ENCODE results near the gene CCDC149. TPM values are rescaled to one million over a fixed set of nuclear protein-coding genes. Genes with fewer than 3 reads are reported as not detected.

CCDC149 gene
- total RNA-seq, 4 donors from 2014 or later = 6.5 to 17.4 (median 12.3) TPM

GRCh38 chr4:24894243-24894642 is 18.6 kb downstream of the CCDC149 start:
- Histone ChIP-seq H3K9me3 (no peaks in the 10 kb centered on the region), H3K27ac (no peak overlapping the region), H3K36me3 (no peaks in the 10 kb centered on the region), H3K27me3 (no peaks in the 10 kb centered on the region), H3K4me1 (no peaks in the 10 kb centered on the region), H3K4me3 (no peak overlapping the region)
- no peak for TF ChIP-seq POLR2A (IDR thresholded peaks at IDR 0.05)
- TF ChIP-seq POLR2AphosphoS5 (IDR thresholded peaks at IDR 0.05) = no peak
- no peak for TF ChIP-seq CTCF (IDR thresholded peaks at IDR 0.05)
- no peak for TF ChIP-seq EP300 (IDR thresholded peaks at IDR 0.05)
- WGBS = 11% methylated on average over 1 of the region's 1 CpG
- no peak for DNase-seq (ENCODE audit: low spot score in 2 of 2)

GRCh38 chr4:24892778-24893177 is 20.1 kb downstream of the CCDC149 start:
- no peak for TF ChIP-seq POLR2AphosphoS5 (IDR thresholded peaks at IDR 0.05)
- TF ChIP-seq EP300 (IDR thresholded peaks at IDR 0.05) = no peak
- TF ChIP-seq POLR2A (IDR thresholded peaks at IDR 0.05) = no peak
- no peak for TF ChIP-seq CTCF (IDR thresholded peaks at IDR 0.05)
- H3K36me3 ChIP-seq = no peaks in the 10 kb centered on the region
- H3K9me3 ChIP-seq = no peaks in the 10 kb centered on the region
- DNase-seq (ENCODE audit: low spot score in 2 of 2) = no peak
- 92% methylated on average over 2 of the region's 2 CpGs for WGBS
- no peak overlapping the region for H3K27ac ChIP-seq
- H3K27me3 ChIP-seq = no peaks in the 10 kb centered on the region
- no peak overlapping the region for H3K4me3 ChIP-seq
- H3K4me1 ChIP-seq = no peaks in the 10 kb centered on the region

- no peak for DNase-seq (ENCODE audit: low spot score in 2 of 2)
- Histone ChIP-seq H3K4me3 (no peak overlapping the region), H3K27ac (no peak overlapping the region), H3K36me3 (no peaks in the 10 kb centered on the region), H3K4me1 (no peaks in the 10 kb centered on the region), H3K9me3 (no peaks in the 10 kb centered on the region), H3K27me3 (no peaks in the 10 kb centered on the region)
- WGBS = 92% methylated on average over 2 of the region's 2 CpGs
- TF ChIP-seq CTCF (IDR thresholded peaks at IDR 0.05) (no peak), EP300 (IDR thresholded peaks at IDR 0.05) (no peak), POLR2AphosphoS5 (IDR thresholded peaks at IDR 0.05) (no peak)
Observed at GRCh38 chr4:24892278-24892677, 20.6 kb downstream of the CCDC149 start.

GRCh38 chr4:24890561-24891126 is 22.2 kb downstream of the CCDC149 start:
- H3K27me3 ChIP-seq = no peaks in the 10 kb centered on the region
- no peaks in the 10 kb centered on the region for H3K36me3 ChIP-seq
- TF ChIP-seq POLR2AphosphoS5 (IDR thresholded peaks at IDR 0.05) (no peak), CTCF (IDR thresholded peaks at IDR 0.05) (no peak), POLR2A (IDR thresholded peaks at IDR 0.05) (no peak), EP300 (IDR thresholded peaks at IDR 0.05) (no peak)
- no peaks in the 10 kb centered on the region for H3K4me1 ChIP-seq
- no peaks in the 10 kb centered on the region for H3K9me3 ChIP-seq
- no peak overlapping the region for H3K27ac ChIP-seq
- WGBS = 96% methylated on average over 6 of the region's 6 CpGs
- H3K4me3 ChIP-seq = no peak overlapping the region
- DNase-seq (ENCODE audit: low spot score in 2 of 2) = no peak

- no peak for TF ChIP-seq CTCF (IDR thresholded peaks at IDR 0.05)
- no peak for TF ChIP-seq EP300 (IDR thresholded peaks at IDR 0.05)
- no peak for TF ChIP-seq POLR2A (IDR thresholded peaks at IDR 0.05)
- TF ChIP-seq POLR2AphosphoS5 (IDR thresholded peaks at IDR 0.05) = no peak
Observed at GRCh38 chr4:24889991-24890390, 22.9 kb downstream of the CCDC149 start.

More at GRCh38 chr4:24889991-24890390, 22.9 kb downstream of the CCDC149 start:
- no peaks in the 10 kb centered on the region for H3K4me1 ChIP-seq
- WGBS = 93% methylated on average over 3 of the region's 3 CpGs
- H3K36me3 ChIP-seq = no peaks in the 10 kb centered on the region
- H3K27ac ChIP-seq = no peak overlapping the region
- H3K9me3 ChIP-seq = no peaks in the 10 kb centered on the region
- H3K4me3 ChIP-seq = no peak overlapping the region
- no peaks in the 10 kb centered on the region for H3K27me3 ChIP-seq
- DNase-seq (ENCODE audit: low spot score in 2 of 2) = no peak
